ENCODE results near the gene NACC2. TPM values are rescaled to one million over a fixed set of nuclear protein-coding genes. Genes with fewer than 3 reads are reported as not detected.

Gene NACC2
- total and polyA plus RNA-seq, 10 of the 15 experiments (the other 5 are each of a cell fraction or from before 2014, with no cell fraction given), result 0.66 to 14.7 (median 3.5) TPM

- whole genome bisulfite sequencing (ENCODE audit: insufficient coverage, insufficient replicate concordance, low lambda C conversion rate, missing lambda C conversion rate), result 21% methylated on average over 12 of the region's 12 CpGs
- Histone ChIP-seq H3K4me3 (no peak overlapping the region), H3K4me2 (ENCODE audit: control insufficient read depth, insufficient read depth) (no peak overlapping the region), H3K27me3 (replicated peaks in 1 of 2; ENCODE audit: control insufficient read depth in 2 of 2, insufficient read depth in 2 of 2, low read length in 1 of 2) (no peaks in the 10 kb centered on the region), H2AFZ (ENCODE audit: control insufficient read depth, low read depth, low read length) (no peak overlapping the region), H3K36me3 (ENCODE audit: control insufficient read depth in 2 of 2, insufficient read depth in 2 of 2, low read length in 1 of 2) (no peaks in the 10 kb centered on the region), H3K9me3 (replicated peaks; ENCODE audit: control insufficient read depth, insufficient read depth, low read length) (no peaks in the 10 kb centered on the region), H3K9ac (ENCODE audit: control insufficient read depth, insufficient read depth, low read length) (no peak overlapping the region), H4K20me1 (ENCODE audit: control insufficient read depth, insufficient read depth) (no peaks in the 10 kb centered on the region), H3K4me1 (ENCODE audit: control insufficient read depth, insufficient read depth, low read length) (no peaks in the 10 kb centered on the region), H3K79me2 (ENCODE audit: control insufficient read depth, insufficient read depth, low read length) (no peaks in the 10 kb centered on the region), H3K27ac (ENCODE audit: control insufficient read depth, insufficient read depth) (no peak overlapping the region)
- in situ Hi-C loops (cut with MboI) (no loop called here), intact Hi-C loops (cut with micrococcal nuclease; ENCODE audit: unreplicated experiment) (loop anchor here (5.0 to 10.0 kb wide), 2 partner anchors 258 to 316 kb away; no protein-coding TSS in a partner anchor)
- BruUV-seq (replicated peaks), result no TSS peak
- ATAC-seq, result no peak
- ChIA-PET CTCF (interaction anchor here (2.2 to 5.6 kb wide), 3 partner anchors 9 to 170 kb away, joined by 6 to 59 read pairs (median 11); no protein-coding TSS in a partner anchor), RAD21 (ENCODE audit: unreplicated experiment) (interaction anchor here (1.1 kb wide), 1 partner anchor 153 kb away, joined by 4 read pairs; no protein-coding TSS in a partner anchor), POLR2A (no interaction called here), SMC1A (ENCODE audit: uncharacterized antibody, unreplicated experiment) (no interaction called here)
- DNase-seq (ENCODE audit: low read depth, low spot score), result no peak
- no peak for FAIRE-seq
- TF ChIP-seq TAF1 (IDR thresholded peaks at IDR 0.05; ENCODE audit: borderline replicate concordance, low read depth, low read length) (no peak), ZZZ3 (IDR thresholded peaks at IDR 0.05; ENCODE audit: control insufficient read depth, insufficient read length, low read depth) (no peak), RB1 (IDR thresholded peaks at IDR 0.05; ENCODE audit: borderline replicate concordance) (no peak), FOS (IDR thresholded peaks at IDR 0.05; ENCODE audit: borderline replicate concordance, extremely low read depth, insufficient read length) (no peak), MEF2A (IDR thresholded peaks at IDR 0.05; ENCODE audit: insufficient read depth, low read depth, low read length) (no peak), IKZF2 (IDR thresholded peaks at IDR 0.05) (no peak), NR2C2 (IDR thresholded peaks at IDR 0.05; ENCODE audit: borderline replicate concordance, control insufficient read depth, insufficient read length, low read depth) (no peak), ATF3 (IDR thresholded peaks at IDR 0.05; ENCODE audit: borderline replicate concordance, extremely low read depth, low read depth, low read length) (no peak), RAD51 (IDR thresholded peaks at IDR 0.05) (no peak), SUPT20H (IDR thresholded peaks at IDR 0.05; ENCODE audit: borderline replicate concordance, control insufficient read depth, low read depth, low read length) (no peak), YY1 (IDR thresholded peaks at IDR 0.05; ENCODE audit: low read depth, low read length) (no peak)
- TF ChIP-seq, protein P1, sequence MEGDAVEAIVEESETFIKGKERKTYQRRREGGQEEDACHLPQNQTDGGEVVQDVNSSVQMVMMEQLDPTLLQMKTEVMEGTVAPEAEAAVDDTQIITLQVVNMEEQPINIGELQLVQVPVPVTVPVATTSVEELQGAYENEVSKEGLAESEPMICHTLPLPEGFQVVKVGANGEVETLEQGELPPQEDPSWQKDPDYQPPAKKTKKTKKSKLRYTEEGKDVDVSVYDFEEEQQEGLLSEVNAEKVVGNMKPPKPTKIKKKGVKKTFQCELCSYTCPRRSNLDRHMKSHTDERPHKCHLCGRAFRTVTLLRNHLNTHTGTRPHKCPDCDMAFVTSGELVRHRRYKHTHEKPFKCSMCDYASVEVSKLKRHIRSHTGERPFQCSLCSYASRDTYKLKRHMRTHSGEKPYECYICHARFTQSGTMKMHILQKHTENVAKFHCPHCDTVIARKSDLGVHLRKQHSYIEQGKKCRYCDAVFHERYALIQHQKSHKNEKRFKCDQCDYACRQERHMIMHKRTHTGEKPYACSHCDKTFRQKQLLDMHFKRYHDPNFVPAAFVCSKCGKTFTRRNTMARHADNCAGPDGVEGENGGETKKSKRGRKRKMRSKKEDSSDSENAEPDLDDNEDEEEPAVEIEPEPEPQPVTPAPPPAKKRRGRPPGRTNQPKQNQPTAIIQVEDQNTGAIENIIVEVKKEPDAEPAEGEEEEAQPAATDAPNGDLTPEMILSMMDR (IDR thresholded peaks at IDR 0.05 in 2 of 3, conservative IDR thresholded peaks at IDR 0.05 in 1 of 3; ENCODE audit: control insufficient read depth in 2 of 3, extremely low read depth in 1 of 3, insufficient read depth in 1 of 3, low read depth in 3 of 3, low read length in 3 of 3), result no peak
- TF ChIP-seq, protein P2, sequence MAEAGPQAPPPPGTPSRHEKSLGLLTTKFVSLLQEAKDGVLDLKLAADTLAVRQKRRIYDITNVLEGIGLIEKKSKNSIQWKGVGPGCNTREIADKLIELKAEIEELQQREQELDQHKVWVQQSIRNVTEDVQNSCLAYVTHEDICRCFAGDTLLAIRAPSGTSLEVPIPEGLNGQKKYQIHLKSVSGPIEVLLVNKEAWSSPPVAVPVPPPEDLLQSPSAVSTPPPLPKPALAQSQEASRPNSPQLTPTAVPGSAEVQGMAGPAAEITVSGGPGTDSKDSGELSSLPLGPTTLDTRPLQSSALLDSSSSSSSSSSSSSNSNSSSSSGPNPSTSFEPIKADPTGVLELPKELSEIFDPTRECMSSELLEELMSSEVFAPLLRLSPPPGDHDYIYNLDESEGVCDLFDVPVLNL (IDR thresholded peaks at IDR 0.05; ENCODE audit: low read depth, low read length), result no peak
- TF ChIP-seq, protein P3, sequence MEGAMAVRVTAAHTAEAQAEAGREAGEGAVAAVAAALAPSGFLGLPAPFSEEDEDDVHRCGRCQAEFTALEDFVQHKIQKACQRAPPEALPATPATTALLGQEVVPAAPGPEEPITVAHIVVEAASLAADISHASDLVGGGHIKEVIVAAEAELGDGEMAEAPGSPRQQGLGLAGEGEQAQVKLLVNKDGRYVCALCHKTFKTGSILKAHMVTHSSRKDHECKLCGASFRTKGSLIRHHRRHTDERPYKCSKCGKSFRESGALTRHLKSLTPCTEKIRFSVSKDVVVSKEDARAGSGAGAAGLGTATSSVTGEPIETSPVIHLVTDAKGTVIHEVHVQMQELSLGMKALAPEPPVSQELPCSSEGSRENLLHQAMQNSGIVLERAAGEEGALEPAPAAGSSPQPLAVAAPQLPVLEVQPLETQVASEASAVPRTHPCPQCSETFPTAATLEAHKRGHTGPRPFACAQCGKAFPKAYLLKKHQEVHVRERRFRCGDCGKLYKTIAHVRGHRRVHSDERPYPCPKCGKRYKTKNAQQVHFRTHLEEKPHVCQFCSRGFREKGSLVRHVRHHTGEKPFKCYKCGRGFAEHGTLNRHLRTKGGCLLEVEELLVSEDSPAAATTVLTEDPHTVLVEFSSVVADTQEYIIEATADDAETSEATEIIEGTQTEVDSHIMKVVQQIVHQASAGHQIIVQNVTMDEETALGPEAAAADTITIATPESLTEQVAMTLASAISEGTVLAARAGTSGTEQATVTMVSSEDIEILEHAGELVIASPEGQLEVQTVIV (IDR thresholded peaks at IDR 0.05; ENCODE audit: borderline replicate concordance, partially characterized antibody), result no peak
Measured at GRCh38 chr9:135969064-135969683, 125.9 kb downstream of the NACC2 start.

Measured in GM12878 (cell line).